Measurements from ENCODE around the gene DTYMK. TPM values are rescaled to one million over a fixed set of nuclear protein-coding genes. Genes with fewer than 3 reads are reported as not detected.

The DTYMK gene
- total RNA-seq, 4 donors from 2014 or later: 14.2 to 23.9 (median 19.2) TPM

GRCh38 chr2:241692448-241692847 lies 5.8 kb upstream of the DTYMK start:
- H3K36me3 ChIP-seq: peaks cover 0 to 15% (median 0%) of the 10 kb centered on the region in 3 donors

GRCh38 chr2:241690202-241690717 lies 3.6 kb upstream of the DTYMK start:
- TF ChIP-seq CTCF (IDR thresholded peaks at IDR 0.05): no peak
- no peak for TF ChIP-seq POLR2A (IDR thresholded peaks at IDR 0.05)
- H3K4me1 ChIP-seq: peaks cover 0 to 25% (median 7%) of the 10 kb centered on the region in 4 donors
- H3K4me3 ChIP-seq: no peak overlapping the region
- H3K9me3 ChIP-seq: no peaks in the 10 kb centered on the region
- DNase-seq: no peak
- no peak overlapping the region for H3K27ac ChIP-seq
- H3K27me3 ChIP-seq: no peaks in the 10 kb centered on the region
- H3K36me3 ChIP-seq: peaks cover 0 to 15% (median 0%) of the 10 kb centered on the region in 3 donors

More at GRCh38 chr2:241692448-241692847, 5.8 kb upstream of the DTYMK start:
- H3K27ac ChIP-seq: no peak overlapping the region
- H3K4me3 ChIP-seq: no peak overlapping the region
- no peak for DNase-seq
- TF ChIP-seq POLR2A (IDR thresholded peaks at IDR 0.05) (no peak), CTCF (IDR thresholded peaks at IDR 0.05) (no peak)
- no peaks in the 10 kb centered on the region for H3K9me3 ChIP-seq
- H3K27me3 ChIP-seq: no peaks in the 10 kb centered on the region
- peaks cover 0 to 16% (median 7%) of the 10 kb centered on the region in 4 donors for H3K4me1 ChIP-seq

GRCh38 chr2:241689306-241689705 lies 2.7 kb upstream of the DTYMK start:
- peaks cover 0 to 15% (median 0%) of the 10 kb centered on the region in 3 donors for H3K36me3 ChIP-seq

GRCh38 chr2:241686324-241686649 lies 328 bp downstream of the DTYMK start:
- peak overlapping the region; percentile 84 to 99 (median 94) for H3K4me3 ChIP-seq
- H3K27ac ChIP-seq: peak overlapping the region; percentile 66 to 91 (median 90)
- H3K36me3 ChIP-seq: peaks cover 0 to 23% (median 0%) of the 10 kb centered on the region in 3 donors
- peaks cover 0 to 25% (median 7%) of the 10 kb centered on the region in 4 donors for H3K4me1 ChIP-seq
- no peaks in the 10 kb centered on the region for H3K27me3 ChIP-seq
- DNase-seq: no peak
- H3K9me3 ChIP-seq: no peaks in the 10 kb centered on the region
- TF ChIP-seq CTCF (IDR thresholded peaks at IDR 0.05) (no peak), POLR2A (IDR thresholded peaks at IDR 0.05) (no peak)

More at GRCh38 chr2:241689306-241689705, 2.7 kb upstream of the DTYMK start:
- Histone ChIP-seq H3K27me3 (no peaks in the 10 kb centered on the region), H3K4me1 (peaks cover 0 to 25% (median 7%) of the 10 kb centered on the region in 4 donors), H3K9me3 (no peaks in the 10 kb centered on the region), H3K4me3 (no peak overlapping the region), H3K27ac (no peak overlapping the region)
- DNase-seq: no peak
- no peak for TF ChIP-seq POLR2A (IDR thresholded peaks at IDR 0.05)
- TF ChIP-seq CTCF (IDR thresholded peaks at IDR 0.05): no peak

DNA sequence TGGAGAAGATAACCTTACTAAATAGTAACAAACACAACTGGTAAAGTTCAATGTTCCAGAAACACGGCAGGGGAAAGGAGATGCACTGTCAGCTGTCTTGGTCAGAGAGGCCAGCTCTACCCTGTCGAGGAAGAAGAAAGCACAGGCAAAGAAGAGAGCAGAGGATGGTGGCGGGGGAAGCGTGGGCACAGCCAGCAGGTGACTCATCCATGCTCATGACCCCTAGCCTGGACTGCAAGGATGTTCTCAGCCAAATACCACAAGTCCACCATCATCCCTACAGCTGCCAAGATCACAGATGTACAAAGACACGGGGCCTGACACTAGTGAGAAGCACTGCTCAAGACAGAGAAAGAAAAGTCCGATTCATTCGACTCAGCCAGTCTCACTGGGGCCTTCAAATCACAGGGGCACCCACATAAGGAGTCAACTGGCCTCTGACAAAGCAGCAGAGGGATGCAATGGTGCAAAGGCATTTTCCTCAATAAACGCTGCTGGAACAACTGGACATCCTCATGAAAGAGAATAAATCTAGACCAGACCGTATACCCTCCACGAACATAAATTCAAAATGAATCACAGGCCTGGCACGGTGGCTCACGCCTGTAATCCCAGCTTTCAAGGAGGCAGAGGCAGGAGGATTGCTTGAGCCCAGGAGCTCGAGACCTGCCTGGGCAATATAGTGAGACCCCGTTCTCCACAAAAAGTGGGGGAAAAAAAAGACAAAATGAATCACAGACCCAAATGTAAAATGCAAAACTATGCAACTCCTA lies 5.6 kb downstream of the DTYMK start:
- H3K27me3 ChIP-seq: no peaks in the 10 kb centered on the region
- H3K4me1 ChIP-seq: peaks cover 0 to 8% (median 0%) of the 10 kb centered on the region in 4 donors
- no peaks in the 10 kb centered on the region for H3K9me3 ChIP-seq
- peaks cover 0 to 32% (median 0%) of the 10 kb centered on the region in 3 donors for H3K36me3 ChIP-seq
- no peak overlapping the region for H3K27ac ChIP-seq
- no peak overlapping the region for H3K4me3 ChIP-seq
- TF ChIP-seq CTCF (IDR thresholded peaks at IDR 0.05) (no peak), POLR2A (IDR thresholded peaks at IDR 0.05) (no peak)
- no peak for DNase-seq
